ENCODE measurements around the gene SLFN12.

GRCh38 chr17:35390663-35391062, 41.6 kb downstream of the SLFN12 start:
- no peak for TF ChIP-seq POLR2A (IDR thresholded peaks at IDR 0.05; ENCODE audit: extremely low read depth, insufficient read length)
- TF ChIP-seq MAX (IDR thresholded peaks at IDR 0.05; ENCODE audit: low read depth, low read length), result no peak
- no peak for TF ChIP-seq CTCF (IDR thresholded peaks at IDR 0.05; ENCODE audit: low read depth, low read length)
- TF ChIP-seq MYC (IDR thresholded peaks at IDR 0.05; ENCODE audit: low read depth, low read length), result no peak
